Measurements from ENCODE around the gene CTNNA2.

- TF ChIP-seq CTCF (IDR thresholded peaks at IDR 0.05) = no peak
- TF ChIP-seq EP300 (IDR thresholded peaks at IDR 0.05) = no peak
- no peak for TF ChIP-seq POLR2A (IDR thresholded peaks at IDR 0.05)
- no peak for TF ChIP-seq POLR2AphosphoS5 (IDR thresholded peaks at IDR 0.05)
These were observed 393.5 kb downstream of the CTNNA2 start for GRCh38 chr2:79906139-79906890.
